WTC11 (cell line): ENCODE data around the gene RNF43. TPM values are rescaled to one million over a fixed set of nuclear protein-coding genes. Genes with fewer than 3 reads are reported as not detected.

ENCODE experiments used
- ATAC-seq: fragments of 200-7000 bp; cut with Tn5 transposase; 2 replicates; pipeline ENCODE4 v1.10.0; 2021; ENCODE audit warnings: mild to moderate bottlenecking, moderate library complexity
- CTCF ChIA-PET: fragments of 300-600 bp; sonication (Branson Sonifier 250); formaldehyde crosslinking; loops from one replicate; lab custom pipeline; 2021; ENCODE audit warnings: antibody characterized with exemption; lab: Charles Lee
- POLR2A ChIA-PET: fragments of 350-600 bp; sonication (Branson Sonifier 250); formaldehyde crosslinking; loops from one replicate; lab custom pipeline; 2021; ENCODE audit warnings: antibody characterized with exemption; lab: Charles Lee
- DNase-seq: peaks from one replicate; pipeline ENCODE4 v3.0.0; 2021; ENCODE audit warnings: low spot score
- H3K27ac Mint-ChIP-seq: 2 replicates; pipeline ENCODE4 v1.8.0; 2021; ENCODE audit warnings: mixed read lengths
- H3K27me3 Mint-ChIP-seq: 2 replicates; pipeline ENCODE4 v1.8.0; 2021; ENCODE audit warnings: low read depth, mild to moderate bottlenecking, moderate library complexity, mixed read lengths
- H3K36me3 Mint-ChIP-seq: 2 replicates; pipeline ENCODE4 v1.8.0; 2021; ENCODE audit warnings: mixed read lengths
- H3K4me1 Mint-ChIP-seq: 2 replicates; pipeline ENCODE4 v1.8.0; 2022; ENCODE audit warnings: mixed read lengths
- H3K4me3 Mint-ChIP-seq: 2 replicates; pipeline ENCODE4 v1.8.0; 2021; ENCODE audit warnings: mild to moderate bottlenecking, moderate library complexity, mixed read lengths
- H3K9me3 Mint-ChIP-seq: 2 replicates; pipeline ENCODE4 v1.8.0; 2021; ENCODE audit warnings: mixed read lengths
- AFF4 ChIP-seq: sonication (generic); formaldehyde crosslinking; IDR thresholded peaks from 2 replicates; pipeline ENCODE4 v1.8.1; 2023; ENCODE audit warnings: mild to moderate bottlenecking, missing genetic modification reagents, borderline replicate concordance
- CBFB ChIP-seq: sonication (generic); formaldehyde crosslinking; IDR thresholded peaks from 2 replicates; pipeline ENCODE4 v1.8.1; 2022; ENCODE audit warnings: mild to moderate bottlenecking, low read depth, missing genetic modification reagents
- CDX4 ChIP-seq: fragments of 250-450 bp; sonication (Bioruptor Pico); IDR thresholded peaks from 2 replicates; pipeline ENCODE4 v1.9.0; 2021; ENCODE audit warnings: moderate library complexity, mild to moderate bottlenecking, inconsistent platforms, borderline replicate concordance
- CREB1 ChIP-seq: sonication (generic); formaldehyde crosslinking; IDR thresholded peaks from 2 replicates; pipeline ENCODE4 v1.8.0; 2023; ENCODE audit warnings: mild to moderate bottlenecking, missing genetic modification reagents
- E2F4 ChIP-seq: sonication (generic); formaldehyde crosslinking; IDR thresholded peaks from 2 replicates; pipeline ENCODE4 v1.8.1; 2022; ENCODE audit warnings: low read depth, mild to moderate bottlenecking, moderate library complexity, missing genetic modification reagents, borderline replicate concordance
- ELF4 ChIP-seq: sonication (generic); formaldehyde crosslinking; IDR thresholded peaks from 2 replicates; pipeline ENCODE4 v1.8.1; 2022; ENCODE audit warnings: low read depth, mild to moderate bottlenecking, moderate library complexity, missing genetic modification reagents
- EMX1 ChIP-seq: fragments of 250-450 bp; sonication (Bioruptor Pico); IDR thresholded peaks from 2 replicates; pipeline ENCODE4 v1.8.0; 2021; ENCODE audit warnings: mild to moderate bottlenecking
- ETV6 ChIP-seq: sonication (generic); formaldehyde crosslinking; IDR thresholded peaks from 2 replicates; pipeline ENCODE4 v1.8.1; 2022; ENCODE audit warnings: mild to moderate bottlenecking, missing genetic modification reagents
- FOXJ3 ChIP-seq: sonication (generic); formaldehyde crosslinking; IDR thresholded peaks from 2 replicates; pipeline ENCODE4 v1.9.0; 2021; ENCODE audit warnings: missing genetic modification reagents, mild to moderate bottlenecking, borderline replicate concordance
- GTF2I ChIP-seq: fragments of 250-450 bp; sonication (Bioruptor Pico); conservative IDR thresholded peaks from 2 replicates; pipeline ENCODE4 v1.4.0; 2021; ENCODE audit warnings: mild to moderate bottlenecking
- JUN ChIP-seq: sonication (generic); formaldehyde crosslinking; IDR thresholded peaks from 2 replicates; pipeline ENCODE4 v1.8.0; 2023; ENCODE audit warnings: mild to moderate bottlenecking, missing genetic modification reagents
- MYBL2 ChIP-seq: sonication (generic); formaldehyde crosslinking; IDR thresholded peaks from 2 replicates; pipeline ENCODE4 v1.8.1; 2023; ENCODE audit warnings: mild to moderate bottlenecking, moderate library complexity, missing genetic modification reagents
- RELA ChIP-seq: sonication (generic); formaldehyde crosslinking; IDR thresholded peaks from 2 replicates; pipeline ENCODE4 v1.8.1; 2022; ENCODE audit warnings: missing genetic modification reagents, mild to moderate bottlenecking, borderline replicate concordance
- SMAD4 ChIP-seq: sonication (generic); formaldehyde crosslinking; IDR thresholded peaks from 2 replicates; pipeline ENCODE4 v1.8.0; 2022; ENCODE audit warnings: mild to moderate bottlenecking, missing genetic modification reagents
- TP53 ChIP-seq: sonication (generic); formaldehyde crosslinking; IDR thresholded peaks from 2 replicates; pipeline ENCODE4 v1.8.1; 2023; ENCODE audit warnings: mild to moderate bottlenecking, missing genetic modification reagents
- ZBTB43 ChIP-seq: sonication (generic); formaldehyde crosslinking; IDR thresholded peaks from 2 replicates; pipeline ENCODE4 v1.8.1; 2023; ENCODE audit warnings: mild to moderate bottlenecking, missing genetic modification reagents
- ZNF121 ChIP-seq: sonication (generic); formaldehyde crosslinking; IDR thresholded peaks from 2 replicates; pipeline ENCODE4 v1.8.0; 2023; ENCODE audit warnings: missing genetic modification reagents
- ZNF396 ChIP-seq: fragments of 250-450 bp; sonication (Bioruptor Pico); IDR thresholded peaks from 2 replicates; pipeline ENCODE4 v1.8.0; 2021; ENCODE audit warnings: mild to moderate bottlenecking, moderate library complexity, borderline replicate concordance
- ZNF416 ChIP-seq: fragments of 250-450 bp; sonication (Bioruptor Pico); IDR thresholded peaks from 2 replicates; pipeline ENCODE4 v1.9.0; 2021; ENCODE audit warnings: mild to moderate bottlenecking, inconsistent platforms
- total RNA-seq: library from RNA; stranded (reverse); gene quantifications from 3 replicates; pipeline ENCODE4 v1.2.3, GENCODE V29; 2021
- TF ChIP-seq, protein P1 (sequence below): sonication (generic); formaldehyde crosslinking; IDR thresholded peaks from 2 replicates; pipeline ENCODE4 v1.8.1; 2022; ENCODE audit warnings: low read depth, missing genetic modification reagents, borderline replicate concordance
- TF ChIP-seq, protein P2 (sequence below): sonication (generic); formaldehyde crosslinking; IDR thresholded peaks from 2 replicates; pipeline ENCODE4 v1.8.0; 2023; ENCODE audit warnings: mild to moderate bottlenecking, missing genetic modification reagents

Gene RNF43
- total RNA-seq, 1 experiment from 2014 or later = 3.6 TPM

- ATAC-seq (no peak), DNase-seq (no peak)
- peaks cover 48% of the 10 kb centered on the region for H3K4me1 Mint-ChIP-seq
- H3K27ac Mint-ChIP-seq = no peak overlapping the region
- no peaks in the 10 kb centered on the region for H3K36me3 Mint-ChIP-seq
- H3K4me3 Mint-ChIP-seq = no peak overlapping the region
- peaks cover 15% of the 10 kb centered on the region for H3K27me3 Mint-ChIP-seq
- no peaks in the 10 kb centered on the region for H3K9me3 Mint-ChIP-seq
- ChIA-PET POLR2A (no interaction called here), CTCF (no interaction called here)
- TF ChIP-seq ZBTB43 (CRISPR knock-in tag) (no peak), ZNF121 (CRISPR knock-in tag) (no peak), CDX4 (CRISPR knock-in tag) (no peak), CREB1 (CRISPR knock-in tag) (no peak), ETV6 (no peak), FOXJ3 (CRISPR knock-in tag) (no peak), TP53 (CRISPR knock-in tag) (no peak), E2F4 (CRISPR knock-in tag) (no peak), JUN (no peak), ZNF416 (CRISPR knock-in tag) (no peak), CBFB (CRISPR knock-in tag) (no peak)
- TF ChIP-seq, protein P1, sequence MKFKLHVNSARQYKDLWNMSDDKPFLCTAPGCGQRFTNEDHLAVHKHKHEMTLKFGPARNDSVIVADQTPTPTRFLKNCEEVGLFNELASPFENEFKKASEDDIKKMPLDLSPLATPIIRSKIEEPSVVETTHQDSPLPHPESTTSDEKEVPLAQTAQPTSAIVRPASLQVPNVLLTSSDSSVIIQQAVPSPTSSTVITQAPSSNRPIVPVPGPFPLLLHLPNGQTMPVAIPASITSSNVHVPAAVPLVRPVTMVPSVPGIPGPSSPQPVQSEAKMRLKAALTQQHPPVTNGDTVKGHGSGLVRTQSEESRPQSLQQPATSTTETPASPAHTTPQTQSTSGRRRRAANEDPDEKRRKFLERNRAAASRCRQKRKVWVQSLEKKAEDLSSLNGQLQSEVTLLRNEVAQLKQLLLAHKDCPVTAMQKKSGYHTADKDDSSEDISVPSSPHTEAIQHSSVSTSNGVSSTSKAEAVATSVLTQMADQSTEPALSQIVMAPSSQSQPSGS (CRISPR knock-in tag) = no peak
- TF ChIP-seq, protein P2, sequence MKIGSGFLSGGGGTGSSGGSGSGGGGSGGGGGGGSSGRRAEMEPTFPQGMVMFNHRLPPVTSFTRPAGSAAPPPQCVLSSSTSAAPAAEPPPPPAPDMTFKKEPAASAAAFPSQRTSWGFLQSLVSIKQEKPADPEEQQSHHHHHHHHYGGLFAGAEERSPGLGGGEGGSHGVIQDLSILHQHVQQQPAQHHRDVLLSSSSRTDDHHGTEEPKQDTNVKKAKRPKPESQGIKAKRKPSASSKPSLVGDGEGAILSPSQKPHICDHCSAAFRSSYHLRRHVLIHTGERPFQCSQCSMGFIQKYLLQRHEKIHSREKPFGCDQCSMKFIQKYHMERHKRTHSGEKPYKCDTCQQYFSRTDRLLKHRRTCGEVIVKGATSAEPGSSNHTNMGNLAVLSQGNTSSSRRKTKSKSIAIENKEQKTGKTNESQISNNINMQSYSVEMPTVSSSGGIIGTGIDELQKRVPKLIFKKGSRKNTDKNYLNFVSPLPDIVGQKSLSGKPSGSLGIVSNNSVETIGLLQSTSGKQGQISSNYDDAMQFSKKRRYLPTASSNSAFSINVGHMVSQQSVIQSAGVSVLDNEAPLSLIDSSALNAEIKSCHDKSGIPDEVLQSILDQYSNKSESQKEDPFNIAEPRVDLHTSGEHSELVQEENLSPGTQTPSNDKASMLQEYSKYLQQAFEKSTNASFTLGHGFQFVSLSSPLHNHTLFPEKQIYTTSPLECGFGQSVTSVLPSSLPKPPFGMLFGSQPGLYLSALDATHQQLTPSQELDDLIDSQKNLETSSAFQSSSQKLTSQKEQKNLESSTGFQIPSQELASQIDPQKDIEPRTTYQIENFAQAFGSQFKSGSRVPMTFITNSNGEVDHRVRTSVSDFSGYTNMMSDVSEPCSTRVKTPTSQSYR (CRISPR knock-in tag) = no peak
Observed at GRCh38 chr17:58387834-58388233, 29.5 kb downstream of the RNF43 start.

DNA sequence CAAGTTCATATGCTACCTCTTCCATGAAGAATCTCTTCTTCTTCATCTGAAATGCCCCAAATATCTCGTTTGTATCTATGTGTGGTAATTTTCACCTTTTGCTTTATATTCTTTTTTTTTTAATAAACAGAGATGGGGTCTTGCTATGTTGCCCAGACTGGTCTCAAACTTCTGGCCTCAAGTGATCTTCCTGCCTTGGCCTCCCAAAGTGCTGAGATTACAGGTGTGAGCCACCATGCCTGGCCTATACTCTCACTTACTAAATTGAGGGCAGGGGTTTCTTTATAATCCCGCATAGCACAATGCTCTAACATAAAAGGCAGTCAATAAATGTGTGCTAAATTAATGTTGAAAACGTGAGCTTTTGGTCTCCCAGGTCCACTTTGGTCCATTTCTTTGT is 30.6 kb downstream of the RNF43 start:
- peaks cover 45% of the 10 kb centered on the region for H3K4me1 Mint-ChIP-seq
- ATAC-seq = no peak
- H3K9me3 Mint-ChIP-seq = no peaks in the 10 kb centered on the region
- ChIA-PET POLR2A (no interaction called here), CTCF (no interaction called here)
- DNase-seq = no peak
- H3K27ac Mint-ChIP-seq = no peak overlapping the region
- H3K36me3 Mint-ChIP-seq = no peaks in the 10 kb centered on the region
- no peak overlapping the region for H3K4me3 Mint-ChIP-seq
- H3K27me3 Mint-ChIP-seq = peaks cover 12% of the 10 kb centered on the region
- TF ChIP-seq FOXJ3 (CRISPR knock-in tag) = no peak
- TF ChIP-seq EMX1 (CRISPR knock-in tag) = no peak
- TF ChIP-seq ELF4 (CRISPR knock-in tag) = no peak
- TF ChIP-seq RELA (CRISPR knock-in tag) = no peak
- no peak for TF ChIP-seq GTF2I
- no peak for TF ChIP-seq AFF4 (CRISPR knock-in tag)
- TF ChIP-seq TP53 (CRISPR knock-in tag) = no peak
- TF ChIP-seq, protein P1 (CRISPR knock-in tag) = no peak
- no peak for TF ChIP-seq MYBL2 (CRISPR knock-in tag)
- TF ChIP-seq ZNF396 (CRISPR knock-in tag) = no peak
- no peak for TF ChIP-seq SMAD4 (CRISPR knock-in tag)
